ENCODE results near the gene TMEM255B.

DNA sequence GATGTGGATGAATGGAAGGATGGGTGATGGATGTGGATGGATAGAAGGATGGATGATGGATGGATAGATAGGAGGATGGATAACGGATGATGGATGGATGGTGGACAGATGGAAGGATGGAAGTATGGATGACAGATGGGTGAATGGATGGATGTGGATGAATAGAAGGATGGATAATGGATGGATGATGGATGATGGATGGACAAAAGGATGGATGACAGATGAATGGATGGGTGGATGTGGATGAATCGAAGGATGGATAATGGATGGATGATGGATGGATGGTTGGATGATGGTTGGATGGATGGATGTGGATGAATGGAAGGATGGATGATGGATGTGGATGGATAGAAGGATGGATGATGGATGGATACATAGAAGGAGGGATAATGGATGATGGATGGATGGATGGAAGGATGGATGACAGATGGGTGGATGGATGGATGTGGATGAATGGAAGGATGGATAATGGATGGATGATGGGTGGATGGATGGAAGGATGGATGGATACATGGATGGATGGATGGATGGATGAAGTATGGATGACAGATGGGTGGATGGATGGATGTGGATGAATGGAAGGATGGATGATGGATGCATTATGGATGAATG, 39.3 kb downstream of the TMEM255B start:
- TF ChIP-seq, protein P1, sequence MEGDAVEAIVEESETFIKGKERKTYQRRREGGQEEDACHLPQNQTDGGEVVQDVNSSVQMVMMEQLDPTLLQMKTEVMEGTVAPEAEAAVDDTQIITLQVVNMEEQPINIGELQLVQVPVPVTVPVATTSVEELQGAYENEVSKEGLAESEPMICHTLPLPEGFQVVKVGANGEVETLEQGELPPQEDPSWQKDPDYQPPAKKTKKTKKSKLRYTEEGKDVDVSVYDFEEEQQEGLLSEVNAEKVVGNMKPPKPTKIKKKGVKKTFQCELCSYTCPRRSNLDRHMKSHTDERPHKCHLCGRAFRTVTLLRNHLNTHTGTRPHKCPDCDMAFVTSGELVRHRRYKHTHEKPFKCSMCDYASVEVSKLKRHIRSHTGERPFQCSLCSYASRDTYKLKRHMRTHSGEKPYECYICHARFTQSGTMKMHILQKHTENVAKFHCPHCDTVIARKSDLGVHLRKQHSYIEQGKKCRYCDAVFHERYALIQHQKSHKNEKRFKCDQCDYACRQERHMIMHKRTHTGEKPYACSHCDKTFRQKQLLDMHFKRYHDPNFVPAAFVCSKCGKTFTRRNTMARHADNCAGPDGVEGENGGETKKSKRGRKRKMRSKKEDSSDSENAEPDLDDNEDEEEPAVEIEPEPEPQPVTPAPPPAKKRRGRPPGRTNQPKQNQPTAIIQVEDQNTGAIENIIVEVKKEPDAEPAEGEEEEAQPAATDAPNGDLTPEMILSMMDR (conservative IDR thresholded peaks at IDR 0.05) = no peak
- TF ChIP-seq ZFX (IDR thresholded peaks at IDR 0.05) = no peak
